T-helper 22 cell (primary cell): ENCODE measurements around the gene CDKN2B-AS1.

Source experiments
- DNase-seq: peaks from one replicate; pipeline ENCODE4 v3.0.0-alpha.2; 2020; ENCODE audit warnings: low read depth

Gene CDKN2B-AS1

GRCh38 chr9:21982861-21983560, 11.6 kb upstream of the CDKN2B-AS1 start:
- no peak for DNase-seq

GRCh38 chr9:21983561-21983935, 11.0 kb upstream of the CDKN2B-AS1 start:
- DNase-seq: no peak

GRCh38 chr9:21984101-21984500, 10.5 kb upstream of the CDKN2B-AS1 start:
- DNase-seq: no peak

- no peak for DNase-seq
These were observed 8.5 kb upstream of the CDKN2B-AS1 start for GRCh38 chr9:21985964-21986667.

GRCh38 chr9:21988056-21988990, 6.3 kb upstream of the CDKN2B-AS1 start:
- no peak for DNase-seq

GRCh38 chr9:21989440-21990189, 5.0 kb upstream of the CDKN2B-AS1 start:
- DNase-seq: no peak

GRCh38 chr9:21991072-21991959, 3.3 kb upstream of the CDKN2B-AS1 start:
- DNase-seq: no peak

GRCh38 chr9:21993007-21993406, 1.6 kb upstream of the CDKN2B-AS1 start:
- DNase-seq: no peak

- DNase-seq: peak; percentile 30
These were observed 567 bp upstream of the CDKN2B-AS1 start, which contains the start of gene CDKN2A for GRCh38 chr9:21993893-21994555. CDKN2A (minus strand) TSS chr9:21994392.

GRCh38 chr9:21995006-21995665, 545 bp downstream of the CDKN2B-AS1 start:
- DNase-seq: peak; percentile 69

GRCh38 chr9:21995666-21996398, 1.2 kb downstream of the CDKN2B-AS1 start:
- no peak for DNase-seq

GRCh38 chr9:21996438-21996837, 1.8 kb downstream of the CDKN2B-AS1 start:
- DNase-seq: no peak

- no peak for DNase-seq
These were observed 2.3 kb downstream of the CDKN2B-AS1 start for GRCh38 chr9:21996858-21997257.

- no peak for DNase-seq
These were observed 2.9 kb downstream of the CDKN2B-AS1 start for GRCh38 chr9:21997480-21997879.

GRCh38 chr9:21998026-21998425, 3.4 kb downstream of the CDKN2B-AS1 start:
- no peak for DNase-seq

- no peak for DNase-seq
These were observed 7.4 kb downstream of the CDKN2B-AS1 start for GRCh38 chr9:22002038-22002437.

GRCh38 chr9:22005021-22005701, 10.6 kb downstream of the CDKN2B-AS1 start:
- DNase-seq: no peak
